HG03175 (cell line): ENCODE results near the gene DRG2.

ENCODE experiments used
- ATAC-seq: cut with Tn5 transposase; IDR thresholded peaks from one replicate; pipeline ENCODE4 v1.9.1; 2021; ENCODE audit warnings: mild to moderate bottlenecking, moderate library complexity; ENCODE audit not compliant: unreplicated experiment

Gene DRG2

GRCh38 chr17:18115517-18115916, 27.8 kb downstream of the DRG2 start:
- ATAC-seq = no peak

GRCh38 chr17:18116078-18116477, 28.3 kb downstream of the DRG2 start:
- no peak for ATAC-seq

GRCh38 chr17:18117533-18117932, 29.8 kb downstream of the DRG2 start:
- no peak for ATAC-seq

- ATAC-seq = no peak
These were observed 30.5 kb downstream of the DRG2 start for GRCh38 chr17:18117982-18118975.

- ATAC-seq = no peak
These were observed 31.5 kb downstream of the DRG2 start for GRCh38 chr17:18119166-18119745.

GRCh38 chr17:18119938-18120337, 32.2 kb downstream of the DRG2 start:
- no peak for ATAC-seq

- ATAC-seq = no peak
These were observed 32.8 kb downstream of the DRG2 start for GRCh38 chr17:18120461-18121017.

- ATAC-seq = no peak
These were observed 33.6 kb downstream of the DRG2 start for GRCh38 chr17:18121144-18121910.

GRCh38 chr17:18122990-18123753, 35.4 kb downstream of the DRG2 start:
- ATAC-seq = no peak

GRCh38 chr17:18124345-18125126, 36.8 kb downstream of the DRG2 start:
- no peak for ATAC-seq

- no peak for ATAC-seq
These were observed 41.3 kb downstream of the DRG2 start for GRCh38 chr17:18129041-18129502.

- ATAC-seq = no peak
These were observed 45.0 kb downstream of the DRG2 start for GRCh38 chr17:18132711-18133110.

- no peak for ATAC-seq
These were observed 48.6 kb downstream of the DRG2 start for GRCh38 chr17:18136357-18136756.

- no peak for ATAC-seq
These were observed 50.5 kb downstream of the DRG2 start for GRCh38 chr17:18138065-18138749.

- no peak for ATAC-seq
These were observed 51.3 kb downstream of the DRG2 start for GRCh38 chr17:18139092-18139491.

- no peak for ATAC-seq
These were observed 51.8 kb downstream of the DRG2 start for GRCh38 chr17:18139498-18139897.

GRCh38 chr17:18139949-18140348, 52.2 kb downstream of the DRG2 start:
- no peak for ATAC-seq

GRCh38 chr17:18140648-18141047, 52.9 kb downstream of the DRG2 start:
- ATAC-seq = no peak

- ATAC-seq = no peak
These were observed 53.6 kb downstream of the DRG2 start for GRCh38 chr17:18141210-18141803.
